IPS-20b (cell line): ENCODE results near the gene ARHGAP4.

Experiments
- H3K27ac ChIP-seq: one replicate; pipeline ENCODE4 v1.5.1; 2013; ENCODE audit warnings: low read length
- H3K27me3 ChIP-seq: 2 replicates; pipeline ENCODE4 v1.6.1; 2013; ENCODE audit warnings: mild to moderate bottlenecking, low read length, inconsistent platforms; ENCODE audit not compliant: insufficient read depth
- H3K36me3 ChIP-seq: 2 replicates; pipeline ENCODE4 v1.6.1; 2013; ENCODE audit warnings: low read depth, mild to moderate bottlenecking, inconsistent platforms, low read length, moderate library complexity; ENCODE audit not compliant: insufficient read depth
- H3K4me1 ChIP-seq: 2 replicates; pipeline ENCODE4 v1.6.1; 2013; ENCODE audit warnings: mild to moderate bottlenecking, control low read depth, inconsistent platforms, low read length, moderate library complexity; ENCODE audit not compliant: insufficient read depth
- H3K4me3 ChIP-seq: 2 replicates; pipeline ENCODE4 v1.5.1; 2013; ENCODE audit warnings: mild to moderate bottlenecking, low read length, inconsistent platforms
- H3K9ac ChIP-seq: 2 replicates; pipeline ENCODE4 v1.6.1; 2013; ENCODE audit warnings: low read depth, mild to moderate bottlenecking, inconsistent platforms, low read length, moderate library complexity
- H3K9me3 ChIP-seq: 2 replicates; pipeline ENCODE4 v1.6.1; 2013; ENCODE audit warnings: mild to moderate bottlenecking, low read depth, low read length, inconsistent platforms; ENCODE audit not compliant: insufficient read depth

ARHGAP4 gene

DNA sequence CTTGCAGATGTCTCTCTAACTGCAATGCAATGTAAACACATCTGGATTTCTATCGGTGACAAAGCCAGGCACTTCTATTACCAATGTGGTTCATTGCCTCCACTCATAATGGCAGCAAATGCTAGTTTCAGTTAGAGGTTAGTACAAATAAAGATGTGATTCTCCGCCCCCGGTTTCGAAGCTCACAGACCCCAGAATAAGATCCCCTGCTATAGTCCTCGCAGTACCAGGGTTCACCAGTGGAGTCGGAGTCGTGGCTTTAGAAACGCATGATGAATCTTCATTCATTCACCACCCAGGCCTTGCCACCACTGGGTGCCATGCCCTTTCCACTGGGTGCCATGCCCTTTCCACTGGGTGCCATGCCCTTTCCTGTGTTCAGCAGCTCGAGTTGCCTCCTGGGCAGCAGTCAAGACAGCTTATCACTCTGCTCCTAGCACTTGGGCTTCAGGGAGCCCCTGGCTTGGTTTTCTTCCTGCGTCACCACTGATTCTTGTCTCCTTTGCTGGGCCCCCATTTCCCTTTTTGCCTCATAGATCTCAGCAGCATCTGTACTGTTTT lies 12.2 kb upstream of the ARHGAP4 start:
- Histone ChIP-seq H3K27me3 (no peaks in the 10 kb centered on the region), H3K9me3 (no peaks in the 10 kb centered on the region), H3K27ac (no peak overlapping the region), H3K9ac (no peak overlapping the region), H3K36me3 (no peaks in the 10 kb centered on the region), H3K4me3 (no peak overlapping the region), H3K4me1 (peaks cover 5% of the 10 kb centered on the region; the same call in 1 of the 2 replicates)

DNA sequence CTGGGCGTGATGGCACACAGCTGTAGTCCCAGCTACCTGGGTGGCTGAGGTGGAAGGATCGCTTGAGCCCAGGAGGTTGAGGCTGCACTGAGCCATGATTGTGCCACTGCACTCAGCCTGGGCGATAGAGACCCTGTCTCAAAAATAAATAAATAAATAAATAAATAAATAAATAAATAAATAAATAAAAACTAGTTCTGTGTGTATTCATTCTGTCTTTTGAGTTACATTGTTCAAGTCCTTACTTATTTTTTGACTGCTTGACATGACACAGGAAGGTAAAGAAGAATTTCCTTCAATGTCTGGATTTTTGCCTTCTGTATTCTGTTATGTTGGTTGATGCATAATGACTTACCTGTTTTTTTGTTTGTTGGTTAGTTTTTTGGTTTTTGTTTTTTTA lies 11.0 kb upstream of the ARHGAP4 start:
- H3K4me1 ChIP-seq = peaks cover 5% of the 10 kb centered on the region; the same call in 1 of the 2 replicates
- no peak overlapping the region for H3K27ac ChIP-seq
- peaks cover 7% of the 10 kb centered on the region for H3K36me3 ChIP-seq
- no peak overlapping the region for H3K4me3 ChIP-seq
- no peak overlapping the region for H3K9ac ChIP-seq
- H3K9me3 ChIP-seq = no peaks in the 10 kb centered on the region
- no peaks in the 10 kb centered on the region for H3K27me3 ChIP-seq

DNA sequence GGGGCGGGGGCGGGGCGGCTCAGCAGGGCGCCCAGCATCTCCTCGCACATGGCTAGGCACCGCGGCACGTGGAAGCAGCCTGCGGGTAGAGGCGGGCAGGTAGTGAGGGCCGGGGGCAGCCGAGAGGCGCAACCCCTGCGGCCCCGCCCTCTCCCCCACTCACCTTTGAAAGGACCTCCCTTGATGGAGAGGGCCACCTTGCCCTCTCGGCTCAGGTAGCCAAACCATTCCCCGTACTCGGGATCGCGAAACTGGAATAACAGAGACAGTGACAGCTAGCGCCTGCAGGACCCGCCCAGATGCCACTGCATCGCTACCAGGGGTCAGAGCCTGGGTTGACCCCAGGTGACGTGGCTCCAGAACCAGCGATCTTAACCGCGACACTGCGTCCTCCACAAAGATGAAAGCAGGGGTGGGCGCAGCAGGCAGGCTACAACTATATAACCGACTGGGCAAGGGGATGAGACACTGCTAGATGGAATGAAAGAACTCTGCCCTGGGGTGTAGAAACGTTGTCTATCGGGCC lies 9.3 kb upstream of the ARHGAP4 start:
- no peak overlapping the region for H3K9ac ChIP-seq
- peak overlapping the region; percentile 53; the same call in 1 of the 2 replicates for H3K4me3 ChIP-seq
- H3K27me3 ChIP-seq = no peaks in the 10 kb centered on the region
- no peaks in the 10 kb centered on the region for H3K9me3 ChIP-seq
- peaks cover 7% of the 10 kb centered on the region for H3K36me3 ChIP-seq
- no peak overlapping the region for H3K27ac ChIP-seq
- peaks cover 5% of the 10 kb centered on the region; the same call in 1 of the 2 replicates for H3K4me1 ChIP-seq

DNA sequence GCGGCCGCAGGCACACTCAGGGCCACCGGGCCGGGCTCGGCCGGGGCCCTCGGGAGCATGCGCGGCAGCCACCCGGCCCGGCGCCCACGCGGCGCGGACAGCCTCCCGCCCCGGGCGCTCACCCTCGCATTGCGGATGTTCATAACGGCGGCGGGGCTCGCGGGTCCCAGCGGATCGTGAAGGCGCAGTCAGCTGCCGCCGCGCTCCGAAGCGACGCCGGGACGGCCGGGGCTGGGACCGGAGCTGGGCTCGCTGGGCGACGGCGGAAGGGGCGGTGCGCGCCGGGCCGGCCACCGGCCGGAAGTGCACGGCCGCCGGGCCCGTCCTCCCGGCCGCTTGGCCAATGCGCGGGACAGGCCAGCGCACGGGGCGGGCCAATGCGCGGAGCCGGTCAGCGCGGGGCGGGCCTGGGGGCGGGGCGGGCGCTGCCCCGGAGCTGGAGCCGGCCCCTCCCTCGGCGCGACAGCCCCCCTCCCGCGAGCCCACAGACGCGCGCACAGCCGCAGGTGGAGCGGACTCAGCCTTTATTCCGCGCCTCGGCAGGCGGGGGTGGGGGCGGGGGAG lies 8.8 kb upstream of the ARHGAP4 start, which contains the start of gene NAA10:
Gene NAA10 (minus strand): TSS at position 276 of the 564 bp plus-strand sequence. CDS start 133 bp downstream, at position 143.
- H3K4me1 ChIP-seq = peaks cover 2% of the 10 kb centered on the region; the same call in 1 of the 2 replicates
- no peaks in the 10 kb centered on the region for H3K27me3 ChIP-seq
- H3K36me3 ChIP-seq = peaks cover 7% of the 10 kb centered on the region
- H3K9ac ChIP-seq = peak within 1 kb of the TSS; percentile 73; the same call in 1 of the 2 replicates
- H3K27ac ChIP-seq = no peak within 1 kb of the TSS
- H3K4me3 ChIP-seq = peak within 1 kb of the TSS; percentile 71
- H3K9me3 ChIP-seq = no peaks in the 10 kb centered on the region

DNA sequence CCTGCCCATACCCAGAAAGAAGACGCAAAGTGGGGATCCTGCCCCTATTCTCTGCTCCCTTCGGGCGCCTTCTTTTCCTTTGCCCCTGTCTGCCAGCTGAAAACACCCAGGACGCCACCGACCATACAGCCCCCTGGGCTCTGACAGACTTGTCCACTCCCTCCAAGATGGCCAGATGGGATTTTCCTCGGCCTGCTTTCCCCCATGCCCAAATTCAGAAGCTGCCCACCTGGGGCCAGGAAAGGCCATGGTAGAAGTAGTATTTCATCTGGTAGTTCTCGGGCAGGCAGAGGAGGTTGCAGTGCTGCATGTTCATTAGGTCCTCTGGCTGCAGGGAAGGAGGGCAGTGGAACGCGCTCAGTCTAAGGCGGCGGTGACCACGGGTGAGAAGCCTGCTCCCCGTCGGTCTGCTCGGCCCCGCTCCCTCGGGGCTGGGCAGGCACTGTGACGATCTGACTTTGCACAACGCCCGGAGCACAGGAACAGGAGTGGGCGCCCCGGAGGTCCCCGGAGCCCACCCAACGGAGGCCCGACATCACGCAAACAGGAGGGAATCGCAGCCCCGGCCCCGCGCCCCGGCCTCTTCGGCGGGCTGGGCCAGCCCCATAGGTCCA lies 8.2 kb upstream of the ARHGAP4 start:
- H3K4me3 ChIP-seq = peak overlapping the region; percentile 71
- H3K9ac ChIP-seq = peak overlapping the region; percentile 73; the same call in 1 of the 2 replicates
- no peak overlapping the region for H3K27ac ChIP-seq
- no peaks in the 10 kb centered on the region; the same call in 1 of the 2 replicates for H3K4me1 ChIP-seq
- H3K36me3 ChIP-seq = peaks cover 9% of the 10 kb centered on the region
- no peaks in the 10 kb centered on the region for H3K27me3 ChIP-seq
- H3K9me3 ChIP-seq = no peaks in the 10 kb centered on the region

DNA sequence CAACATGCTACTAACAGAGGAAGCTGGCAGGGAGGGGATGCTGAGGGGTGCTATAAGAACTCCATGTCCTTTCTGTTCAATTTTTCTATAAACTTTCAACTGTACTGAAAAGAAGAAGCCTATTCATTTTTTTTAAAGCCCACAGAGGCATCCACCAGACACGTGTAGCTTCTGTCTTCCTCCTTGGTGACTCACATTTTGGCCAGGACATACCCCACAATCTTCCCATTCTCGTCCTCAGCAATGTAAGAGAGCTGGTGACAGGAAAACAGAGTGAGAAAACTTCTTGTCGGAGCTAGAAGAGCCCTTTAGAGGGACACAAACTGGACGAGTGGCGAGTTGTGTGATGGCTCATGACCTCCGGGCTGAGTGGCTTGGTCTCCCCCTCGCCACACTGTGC lies 7.7 kb upstream of the ARHGAP4 start:
- Histone ChIP-seq H3K27ac (no peak overlapping the region), H3K4me1 (no peaks in the 10 kb centered on the region; the same call in 1 of the 2 replicates), H3K27me3 (no peaks in the 10 kb centered on the region), H3K9ac (peak overlapping the region; percentile 73; the same call in 1 of the 2 replicates), H3K9me3 (no peaks in the 10 kb centered on the region), H3K36me3 (peaks cover 11% of the 10 kb centered on the region), H3K4me3 (peak overlapping the region; percentile 71)

DNA sequence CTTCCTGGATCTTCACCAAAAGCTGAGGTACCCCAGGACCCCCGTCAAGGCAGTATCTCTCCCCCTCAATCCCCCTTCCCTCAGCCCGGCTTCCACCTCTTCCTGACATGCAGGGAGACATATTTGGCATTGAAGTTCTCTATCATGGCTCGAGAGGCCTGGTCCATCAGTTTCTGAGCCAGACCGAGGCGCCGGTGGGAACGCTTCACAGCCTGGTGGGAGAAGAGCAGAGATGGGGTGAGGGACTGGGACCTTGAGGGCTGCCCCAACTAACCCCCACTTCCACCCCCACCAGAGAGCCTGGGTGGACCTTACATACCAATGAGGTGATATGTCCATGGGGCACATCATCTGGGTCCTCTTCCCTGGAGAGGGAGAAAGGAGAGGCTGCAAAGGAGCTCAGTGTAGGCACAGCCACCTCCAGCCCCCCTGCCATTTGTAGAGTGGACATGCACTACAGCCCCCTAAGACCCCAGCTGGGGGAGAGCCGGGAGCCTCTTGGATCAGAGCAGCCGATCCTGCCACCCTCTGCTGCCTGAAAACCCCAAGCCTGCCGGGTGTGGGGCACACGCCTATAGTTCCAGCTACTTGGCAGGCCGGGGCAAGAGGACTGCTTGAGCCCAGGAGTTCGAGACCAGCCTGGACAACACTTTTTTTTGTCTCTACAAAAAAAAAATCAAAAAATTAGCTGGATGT lies 6.3 kb upstream of the ARHGAP4 start:
- H3K27ac ChIP-seq = no peak overlapping the region
- peaks cover 11% of the 10 kb centered on the region for H3K36me3 ChIP-seq

DNA sequence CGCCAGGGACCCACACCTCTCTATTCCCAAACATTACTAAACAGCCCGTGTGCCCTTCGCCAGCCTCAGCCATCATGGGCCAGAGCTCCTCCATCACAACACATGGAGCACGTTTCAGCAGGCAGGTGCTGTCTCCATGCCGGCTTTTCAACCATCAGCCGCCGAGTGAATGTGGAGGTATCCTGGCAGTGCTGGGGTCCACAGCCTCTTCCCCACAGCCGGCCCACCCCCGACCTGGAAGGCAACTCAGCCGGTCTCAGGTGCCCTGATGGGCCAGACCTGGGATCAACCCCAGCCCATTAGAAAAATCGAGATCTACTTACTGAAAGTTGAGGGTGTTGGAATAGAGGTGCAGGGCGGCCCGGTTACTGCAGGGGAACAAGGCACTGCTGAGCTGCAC lies 5.7 kb upstream of the ARHGAP4 start:
- Histone ChIP-seq H3K9ac (no peak overlapping the region), H3K27me3 (no peaks in the 10 kb centered on the region), H3K27ac (no peak overlapping the region), H3K4me1 (no peaks in the 10 kb centered on the region; the same call in 1 of the 2 replicates), H3K4me3 (no peak overlapping the region), H3K36me3 (peaks cover 11% of the 10 kb centered on the region), H3K9me3 (no peaks in the 10 kb centered on the region)

More for the DNA sequence above, 6.3 kb upstream of the ARHGAP4 start:
- no peaks in the 10 kb centered on the region for H3K27me3 ChIP-seq
- no peak overlapping the region for H3K9ac ChIP-seq
- no peaks in the 10 kb centered on the region for H3K9me3 ChIP-seq
- H3K4me1 ChIP-seq = no peaks in the 10 kb centered on the region; the same call in 1 of the 2 replicates
- no peak overlapping the region for H3K4me3 ChIP-seq

DNA sequence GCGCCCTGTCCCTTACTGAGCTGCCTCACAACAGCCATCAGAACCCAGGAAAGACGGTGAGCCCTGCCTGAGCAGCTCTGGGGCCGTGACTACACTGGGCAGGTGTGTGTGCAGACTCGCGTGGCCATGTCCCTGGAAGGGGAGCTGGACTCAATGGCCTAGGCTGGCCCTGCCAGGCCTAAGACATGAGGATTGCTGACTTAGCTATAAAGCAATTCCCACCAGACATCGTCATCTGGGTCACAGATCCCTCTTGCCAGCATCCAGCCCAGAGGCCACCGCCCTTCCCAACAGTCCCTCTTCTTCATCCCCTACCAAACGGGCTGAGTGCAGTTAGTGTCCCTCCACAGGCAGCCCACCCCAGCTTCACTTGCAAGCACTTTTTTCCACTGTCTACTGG lies 5.1 kb upstream of the ARHGAP4 start:
- H3K27me3 ChIP-seq = no peaks in the 10 kb centered on the region
- H3K9me3 ChIP-seq = no peaks in the 10 kb centered on the region
- no peak overlapping the region for H3K27ac ChIP-seq
- H3K4me1 ChIP-seq = no peaks in the 10 kb centered on the region; the same call in 1 of the 2 replicates
- H3K4me3 ChIP-seq = no peak overlapping the region
- peaks cover 11% of the 10 kb centered on the region for H3K36me3 ChIP-seq
- no peak overlapping the region for H3K9ac ChIP-seq

DNA sequence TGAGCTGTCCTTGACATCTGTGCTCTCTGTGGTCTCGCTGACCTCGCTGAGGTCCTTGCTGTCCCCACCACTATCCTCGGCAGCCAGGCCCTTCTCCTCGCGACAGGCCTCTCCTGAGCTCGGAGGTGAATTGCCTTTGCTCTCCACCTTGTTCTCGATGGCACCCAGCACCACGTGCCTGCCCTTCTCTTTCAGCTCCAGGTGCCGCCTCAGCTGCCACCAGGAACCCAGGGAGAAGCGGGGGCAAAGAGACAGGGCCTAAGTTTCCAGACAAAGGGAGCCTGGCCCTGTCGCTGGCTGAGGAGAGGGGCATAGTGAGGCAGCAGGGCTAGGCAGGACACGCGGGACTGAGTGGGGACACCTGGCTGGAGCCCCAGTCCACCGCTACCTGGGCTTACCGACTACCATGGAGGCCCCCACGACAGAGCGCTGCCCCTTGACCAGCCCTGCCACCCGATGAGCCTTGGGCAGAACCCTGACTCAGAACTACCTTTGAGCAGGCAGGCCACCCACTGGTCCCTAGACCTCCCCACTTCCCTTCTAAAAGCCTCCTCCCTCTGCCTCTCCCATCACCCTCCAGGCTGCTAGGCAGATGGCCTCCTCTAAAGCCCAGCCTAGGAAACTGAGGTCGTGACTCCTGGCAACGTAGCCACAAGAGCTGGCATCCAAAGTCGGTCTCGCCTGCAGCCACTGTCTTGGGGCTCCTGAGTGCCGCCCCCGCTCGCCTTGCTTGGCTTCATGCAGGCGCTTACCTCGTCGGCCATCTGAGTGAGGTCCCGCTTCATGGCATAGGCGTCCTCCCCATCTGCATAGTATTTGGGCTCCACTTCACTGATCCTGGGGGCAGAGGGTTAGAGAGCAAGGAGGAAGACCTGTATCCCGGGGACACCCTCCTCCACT lies 4.2 kb upstream of the ARHGAP4 start:
- H3K9me3 ChIP-seq = no peaks in the 10 kb centered on the region
- no peak overlapping the region for H3K9ac ChIP-seq
- H3K27me3 ChIP-seq = no peaks in the 10 kb centered on the region; the same call in 1 of the 2 replicates
- peaks cover 1% of the 10 kb centered on the region; the same call in 1 of the 2 replicates for H3K4me1 ChIP-seq
- H3K36me3 ChIP-seq = peaks cover 11% of the 10 kb centered on the region
- no peak overlapping the region for H3K27ac ChIP-seq
- no peak overlapping the region for H3K4me3 ChIP-seq
